GM12801 (cell line): Measurements from ENCODE around the gene ATL1.

Experiments
- TF ChIP-seq, protein P1 (sequence below): IDR thresholded peaks from one replicate; pipeline ENCODE4 v1.5.1; 2011; ENCODE audit warnings: control low read depth; ENCODE audit not compliant: insufficient read length; ENCODE audit errors: extremely low read depth

Gene ATL1

GRCh38 chr14:50541159-50541567, 18.8 kb upstream of the ATL1 start:
- TF ChIP-seq, protein P1, sequence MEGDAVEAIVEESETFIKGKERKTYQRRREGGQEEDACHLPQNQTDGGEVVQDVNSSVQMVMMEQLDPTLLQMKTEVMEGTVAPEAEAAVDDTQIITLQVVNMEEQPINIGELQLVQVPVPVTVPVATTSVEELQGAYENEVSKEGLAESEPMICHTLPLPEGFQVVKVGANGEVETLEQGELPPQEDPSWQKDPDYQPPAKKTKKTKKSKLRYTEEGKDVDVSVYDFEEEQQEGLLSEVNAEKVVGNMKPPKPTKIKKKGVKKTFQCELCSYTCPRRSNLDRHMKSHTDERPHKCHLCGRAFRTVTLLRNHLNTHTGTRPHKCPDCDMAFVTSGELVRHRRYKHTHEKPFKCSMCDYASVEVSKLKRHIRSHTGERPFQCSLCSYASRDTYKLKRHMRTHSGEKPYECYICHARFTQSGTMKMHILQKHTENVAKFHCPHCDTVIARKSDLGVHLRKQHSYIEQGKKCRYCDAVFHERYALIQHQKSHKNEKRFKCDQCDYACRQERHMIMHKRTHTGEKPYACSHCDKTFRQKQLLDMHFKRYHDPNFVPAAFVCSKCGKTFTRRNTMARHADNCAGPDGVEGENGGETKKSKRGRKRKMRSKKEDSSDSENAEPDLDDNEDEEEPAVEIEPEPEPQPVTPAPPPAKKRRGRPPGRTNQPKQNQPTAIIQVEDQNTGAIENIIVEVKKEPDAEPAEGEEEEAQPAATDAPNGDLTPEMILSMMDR: no peak

DNA sequence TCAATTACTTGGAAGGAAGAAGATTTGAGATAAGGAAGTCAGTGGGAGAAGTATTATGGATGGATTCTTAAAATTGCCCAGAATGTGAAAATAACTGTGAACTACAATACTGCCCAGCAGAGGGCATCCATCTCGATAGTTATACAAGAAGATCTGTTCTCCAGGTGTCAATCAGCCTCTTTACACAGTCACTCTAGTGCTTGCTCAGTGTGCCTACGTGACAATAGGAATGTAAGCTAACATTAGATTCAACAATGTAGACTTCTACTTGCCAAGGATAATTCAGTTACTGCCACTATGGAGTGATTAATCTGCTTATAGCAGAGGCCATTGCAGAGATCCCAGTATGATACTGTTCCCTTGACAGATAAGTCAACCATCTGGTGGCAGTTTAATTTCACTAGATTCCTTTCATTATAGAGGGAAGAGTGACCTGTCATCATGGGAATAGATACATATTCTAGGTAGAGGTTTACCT, 17.0 kb upstream of the ATL1 start:
- TF ChIP-seq, protein P1: no peak

DNA sequence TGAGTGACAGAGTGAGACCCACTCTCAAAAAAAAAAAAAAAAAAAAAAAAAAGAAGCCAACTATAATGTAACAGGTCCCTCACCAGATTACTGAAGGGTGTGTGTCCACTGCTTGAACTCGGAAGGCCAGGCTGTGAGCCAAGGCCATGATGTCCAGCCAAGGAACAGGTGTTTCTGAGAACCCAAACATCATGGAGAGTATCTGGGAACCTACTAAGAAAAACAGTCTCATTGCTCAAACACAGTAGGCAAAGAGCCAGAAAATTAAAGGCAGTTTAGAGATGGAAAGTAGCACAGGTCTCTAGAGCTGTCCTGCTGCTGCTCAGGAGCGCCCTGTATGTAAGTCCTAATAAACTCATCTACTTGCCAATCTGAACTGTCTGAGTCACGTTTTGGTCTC, 15.0 kb upstream of the ATL1 start:
- TF ChIP-seq, protein P1: no peak

GRCh38 chr14:50545618-50546017, 14.3 kb upstream of the ATL1 start:
- TF ChIP-seq, protein P1: no peak

DNA sequence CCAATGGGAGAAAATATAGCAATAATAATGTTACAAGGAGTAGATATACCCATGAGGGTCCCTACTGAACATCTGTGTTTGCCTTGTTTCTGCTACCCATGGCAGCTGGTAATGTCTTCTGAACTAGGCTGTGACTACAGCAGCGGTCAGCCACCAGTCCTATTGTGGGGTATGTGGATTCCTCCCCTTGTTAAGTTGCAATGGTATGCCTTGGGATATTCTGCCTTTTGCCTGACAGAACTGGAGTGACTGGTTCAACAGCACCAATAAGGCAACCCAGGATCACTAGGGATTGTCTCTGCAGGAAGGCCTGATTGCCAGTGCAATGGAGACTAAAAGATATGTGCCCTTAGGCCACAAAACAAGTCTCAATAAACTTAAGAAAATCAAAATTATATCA, 9.7 kb upstream of the ATL1 start:
- TF ChIP-seq, protein P1: no peak

GRCh38 chr14:50551877-50552276, 8.1 kb upstream of the ATL1 start:
- TF ChIP-seq, protein P1: no peak

DNA sequence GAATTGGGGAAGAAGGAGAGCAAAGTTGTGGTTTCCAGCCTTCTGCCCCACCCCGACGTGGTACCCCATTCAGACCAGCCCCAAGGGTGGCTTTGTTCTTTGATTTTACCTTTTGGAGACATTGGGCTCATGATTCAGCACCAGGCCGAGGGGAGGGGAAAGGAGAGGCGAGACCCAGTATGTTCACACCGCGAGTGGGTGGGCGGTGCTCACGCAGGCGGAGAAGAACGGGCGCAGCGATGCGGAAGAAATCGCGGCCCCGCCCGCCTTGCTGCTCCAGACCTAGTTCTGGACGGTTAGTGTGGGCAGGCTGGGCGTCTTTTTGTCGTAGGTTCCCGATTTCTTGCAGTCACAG, 963 bp downstream of the ATL1 start:
- TF ChIP-seq, protein P1: no peak

DNA sequence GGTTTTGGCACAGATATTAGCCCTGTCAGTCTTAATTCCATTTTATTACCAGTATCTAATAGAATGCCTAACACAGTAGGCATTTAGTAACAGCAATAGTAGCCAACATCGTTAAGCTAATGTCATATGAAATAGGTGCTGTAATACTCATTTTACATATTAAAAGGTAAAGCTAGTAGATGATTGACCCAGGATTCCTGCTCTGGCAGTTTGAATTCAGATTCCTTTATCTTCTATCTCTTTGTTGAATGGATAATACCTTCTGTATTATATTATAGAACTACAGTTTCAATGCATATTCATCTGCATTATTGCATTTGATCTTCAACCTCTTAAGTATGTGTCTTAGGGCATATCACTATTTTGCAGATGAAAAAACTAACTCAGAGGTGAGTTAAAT, 2.9 kb downstream of the ATL1 start:
- TF ChIP-seq, protein P1: no peak
